GM21717 (cell line): ENCODE measurements around the gene PKP1.

Source experiments
- ATAC-seq: cut with Tn5 transposase; IDR thresholded peaks from one replicate; pipeline ENCODE4 v1.9.1; 2021; ENCODE audit warnings: mild to moderate bottlenecking, moderate library complexity; ENCODE audit not compliant: unreplicated experiment

PKP1 gene

DNA sequence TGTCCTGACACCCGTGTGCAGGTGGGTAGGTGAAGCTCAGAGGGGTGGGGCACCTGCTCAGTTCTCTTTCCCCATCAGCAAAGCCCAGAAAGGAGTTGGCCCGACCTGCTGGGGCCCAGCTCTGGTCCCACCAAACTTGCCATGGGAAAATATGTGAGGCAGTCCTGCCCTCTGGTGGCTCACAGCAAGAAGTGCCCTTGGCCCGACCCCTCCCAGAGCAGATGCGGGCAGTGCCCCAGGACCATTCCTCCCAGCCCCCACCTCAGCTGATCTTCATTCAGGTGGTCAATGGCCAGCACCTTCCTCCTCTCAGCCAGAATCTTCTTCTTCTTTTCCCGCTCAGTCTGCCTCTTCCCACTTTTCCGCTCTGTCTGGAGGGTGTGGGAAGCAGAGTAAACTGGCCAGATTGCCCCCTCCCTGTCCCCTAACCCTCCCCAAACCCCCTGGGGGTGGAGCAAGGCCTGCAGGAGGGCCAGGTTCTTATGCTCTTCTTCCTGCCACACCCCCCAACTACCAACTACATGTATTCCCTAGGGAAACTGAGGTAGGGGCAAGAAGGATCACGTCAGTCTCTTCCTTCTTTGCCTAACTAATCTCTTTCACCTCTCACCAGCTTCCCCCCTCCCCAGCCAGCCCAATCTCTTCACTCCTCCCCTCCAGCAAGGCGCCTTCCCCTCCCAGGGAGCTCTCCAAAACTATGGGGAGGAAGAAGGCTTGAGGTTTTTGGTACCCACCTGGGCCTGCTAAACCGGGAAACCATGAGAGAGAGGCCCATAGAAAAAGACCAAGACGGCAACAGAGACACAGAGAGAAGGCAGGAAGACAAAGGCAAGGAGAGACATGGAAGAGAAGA is 78.6 kb downstream of the PKP1 start:
- ATAC-seq = no peak

DNA sequence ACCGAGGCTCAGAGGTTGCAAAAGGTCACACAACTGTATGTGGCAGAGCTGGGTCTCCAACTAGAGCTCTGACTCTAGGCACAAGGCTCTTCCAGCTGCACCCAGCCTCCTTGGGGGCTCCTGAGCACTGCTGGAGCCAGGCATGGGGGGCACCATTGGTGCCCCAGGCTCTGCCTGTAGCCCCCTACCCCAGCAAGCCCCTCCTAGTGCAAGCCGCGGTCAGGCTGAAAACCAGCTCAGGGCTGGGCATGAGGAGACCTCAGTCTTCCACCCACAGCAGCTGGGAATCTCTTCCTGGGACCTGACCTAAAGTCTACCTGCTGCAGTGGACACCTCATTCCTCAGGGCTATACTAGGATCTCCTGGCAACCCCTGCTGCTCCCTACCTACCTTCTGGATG is 79.6 kb downstream of the PKP1 start:
- no peak for ATAC-seq

DNA sequence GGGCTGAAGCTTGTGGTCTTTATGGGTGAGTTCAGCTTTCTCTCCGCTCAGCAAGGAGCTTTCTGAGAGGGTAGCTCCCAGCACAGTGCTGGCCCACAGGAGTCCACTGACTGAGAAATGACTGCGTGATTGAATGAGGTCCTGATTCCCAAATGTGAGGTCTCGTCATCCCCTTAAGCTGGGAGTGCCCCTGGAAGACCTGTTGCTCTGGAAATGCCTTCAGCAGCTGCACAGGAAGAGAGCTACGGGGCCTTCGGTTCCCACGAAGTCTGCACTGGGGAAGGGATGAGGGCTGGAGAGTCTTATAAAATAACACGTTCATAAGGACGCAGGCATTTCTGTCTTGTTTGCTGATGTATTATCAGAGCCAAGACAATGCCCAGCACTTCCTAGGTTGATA is 80.2 kb downstream of the PKP1 start:
- no peak for ATAC-seq

DNA sequence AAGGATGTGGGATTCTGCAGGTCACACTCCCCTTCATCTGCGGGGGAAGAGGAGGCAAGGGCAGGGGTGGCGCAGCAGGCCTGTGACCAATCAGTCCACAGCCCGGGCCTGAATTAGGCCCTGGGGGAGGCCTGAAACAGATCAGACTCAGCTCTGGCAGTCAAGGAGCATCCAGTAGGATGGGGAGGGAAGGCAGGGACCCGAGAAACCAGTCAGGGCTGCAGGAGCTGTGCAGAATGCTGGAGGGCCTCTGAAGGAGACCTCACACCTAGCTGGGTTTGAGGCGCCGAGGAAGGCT is 81.5 kb downstream of the PKP1 start:
- no peak for ATAC-seq

DNA sequence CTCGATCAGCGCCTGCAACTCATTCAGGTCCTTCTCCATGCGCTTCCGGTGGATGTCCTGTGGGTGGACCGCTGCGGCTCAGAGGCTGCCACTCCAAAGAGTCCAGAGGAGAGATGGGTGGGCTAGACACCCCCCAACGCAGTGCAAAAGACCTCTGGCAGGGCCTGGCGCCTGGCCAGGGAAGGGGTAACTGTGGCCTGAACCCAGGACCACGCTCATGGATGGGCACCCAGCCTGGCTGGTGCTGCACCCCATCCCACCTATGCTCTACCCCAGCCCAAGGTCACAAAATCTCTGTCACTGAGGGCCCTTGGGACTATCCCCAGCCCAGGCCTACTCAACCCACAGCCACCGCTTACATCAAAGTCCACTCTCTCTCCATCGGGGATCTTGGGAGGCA is 81.9 kb downstream of the PKP1 start:
- no peak for ATAC-seq

DNA sequence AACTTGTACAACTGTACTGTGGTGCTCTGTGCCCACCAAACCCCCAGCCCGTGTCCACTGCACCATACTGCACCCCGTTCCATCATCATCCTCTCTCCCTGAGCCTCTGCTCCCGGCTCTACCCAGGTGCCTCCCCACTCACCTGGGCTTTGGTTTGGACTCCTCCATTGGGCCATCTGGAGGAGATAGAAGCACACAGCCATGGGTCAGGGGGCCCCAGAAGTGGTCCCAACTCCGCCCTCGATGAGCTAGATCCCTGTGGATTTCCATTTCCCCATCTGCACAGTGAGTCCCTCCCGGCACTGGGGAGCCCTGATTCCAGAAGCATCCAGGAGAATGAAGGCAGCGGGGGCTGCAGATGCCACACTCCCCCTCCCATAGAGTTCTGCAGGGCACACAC is 83.4 kb downstream of the PKP1 start:
- no peak for ATAC-seq

DNA sequence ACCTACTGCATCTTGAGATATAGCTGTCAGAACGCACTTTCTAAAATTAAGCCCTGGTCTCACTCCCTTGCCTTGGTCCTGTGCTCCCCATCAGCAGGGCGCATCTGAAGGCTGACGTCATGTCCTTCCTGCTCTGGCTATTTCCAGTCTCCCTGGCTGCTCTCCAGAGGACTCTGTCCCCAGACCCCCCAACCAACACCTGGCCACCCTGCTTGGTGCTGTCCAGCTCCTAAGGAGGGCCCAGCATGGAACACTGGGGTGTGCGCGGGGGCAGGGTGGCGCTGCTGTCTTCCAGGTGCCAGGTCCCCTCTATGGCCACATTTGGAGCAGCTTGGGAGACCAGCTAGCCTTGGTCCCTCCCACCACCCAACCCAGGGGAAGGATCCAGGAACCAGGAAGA is 85.9 kb downstream of the PKP1 start:
- no peak for ATAC-seq

DNA sequence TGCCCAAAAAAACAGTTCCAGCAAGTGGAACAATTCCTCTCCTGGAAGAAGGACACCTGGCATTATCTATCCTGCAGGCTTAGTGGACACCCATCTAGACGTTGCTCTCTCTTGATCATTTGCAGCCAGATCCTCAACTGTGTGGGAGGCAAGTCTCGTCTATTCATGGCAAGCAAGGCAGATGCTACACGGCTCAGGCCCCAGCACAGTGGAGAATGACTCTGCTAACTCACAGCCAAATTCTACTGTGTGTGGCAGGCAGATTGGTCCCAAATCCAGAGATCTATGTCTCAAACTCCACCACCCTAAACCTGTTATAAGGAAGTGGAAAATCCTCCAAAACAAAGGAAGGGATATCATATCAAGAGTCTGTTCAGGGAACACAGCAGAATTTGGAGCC is 87.2 kb downstream of the PKP1 start:
- no peak for ATAC-seq

DNA sequence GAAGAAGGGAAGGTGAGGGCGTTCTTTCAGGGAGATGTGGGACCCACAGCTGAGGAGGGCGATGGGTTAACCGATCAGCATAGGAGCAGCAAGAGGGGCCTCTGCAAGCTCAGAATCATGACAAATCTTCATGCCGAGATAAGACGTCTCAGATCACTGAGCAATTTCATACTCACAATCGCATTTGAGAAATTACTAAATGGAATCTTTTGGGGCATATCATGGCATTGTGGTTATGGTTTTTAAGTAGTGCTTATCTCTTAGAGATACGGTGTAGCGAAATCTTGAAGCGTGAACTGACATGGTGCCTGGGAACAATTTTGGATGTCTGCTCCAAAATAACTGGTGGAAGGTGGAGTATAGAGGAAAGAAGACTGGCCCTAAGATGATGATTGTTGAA is 88.0 kb downstream of the PKP1 start:
- no peak for ATAC-seq

DNA sequence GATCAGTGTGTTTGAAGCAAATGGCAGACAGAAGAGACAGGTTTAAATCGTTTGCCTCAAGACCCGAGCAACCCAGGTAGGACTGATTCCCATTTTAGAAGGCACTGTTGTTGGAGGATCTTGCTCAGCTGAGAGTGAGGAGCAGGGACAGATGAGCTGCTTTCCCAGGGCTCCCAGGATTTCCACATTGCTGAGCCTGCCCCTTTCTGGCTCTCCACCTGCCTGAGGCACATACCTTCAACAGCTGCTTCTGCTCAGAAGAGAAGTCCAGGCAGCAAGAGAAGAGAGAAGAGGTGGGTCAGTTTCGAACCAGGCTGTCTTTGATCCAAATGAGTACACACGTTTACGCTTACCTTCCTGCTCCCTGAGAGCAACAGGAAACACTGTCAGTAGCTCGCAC is 88.5 kb downstream of the PKP1 start:
- ATAC-seq = no peak

DNA sequence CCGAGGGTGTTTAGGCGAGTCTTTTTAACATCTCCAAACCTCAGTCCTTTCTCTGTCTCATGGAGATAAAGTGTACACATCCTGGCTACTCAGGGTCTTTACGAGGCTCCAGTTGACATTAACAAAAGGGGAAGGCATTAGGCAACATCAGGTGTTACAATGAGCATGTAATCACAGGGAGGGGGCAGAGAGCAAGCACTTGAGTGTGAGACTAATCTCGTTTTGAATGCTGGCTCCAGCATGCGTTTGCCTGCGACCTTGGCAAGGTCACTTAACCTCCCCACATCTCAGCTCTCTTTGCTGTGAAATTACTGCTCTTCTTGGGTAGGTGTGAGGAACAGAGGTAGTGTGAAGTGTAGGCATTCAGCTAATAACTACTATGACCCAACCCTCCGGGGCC is 91.1 kb downstream of the PKP1 start:
- no peak for ATAC-seq

DNA sequence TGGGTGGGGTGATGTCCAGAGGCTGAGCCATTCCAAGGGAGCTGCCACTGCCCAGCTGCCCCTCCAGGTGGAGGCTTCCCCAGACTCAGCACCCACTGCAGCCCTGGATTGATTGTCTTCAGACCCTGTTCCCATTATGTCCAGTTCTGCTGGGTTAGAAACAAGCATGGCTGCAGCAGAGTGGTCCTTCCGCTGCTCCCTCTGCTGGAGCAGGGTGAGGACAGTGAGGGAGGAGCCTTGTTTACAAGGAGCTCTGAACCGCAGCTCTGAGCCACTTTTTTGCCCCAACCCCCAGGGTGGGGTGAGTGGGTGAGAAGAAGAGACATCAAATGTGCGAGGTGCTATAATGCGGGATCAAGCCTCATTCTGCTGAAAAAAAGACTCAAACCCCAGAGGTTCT is 91.9 kb downstream of the PKP1 start:
- ATAC-seq = no peak

DNA sequence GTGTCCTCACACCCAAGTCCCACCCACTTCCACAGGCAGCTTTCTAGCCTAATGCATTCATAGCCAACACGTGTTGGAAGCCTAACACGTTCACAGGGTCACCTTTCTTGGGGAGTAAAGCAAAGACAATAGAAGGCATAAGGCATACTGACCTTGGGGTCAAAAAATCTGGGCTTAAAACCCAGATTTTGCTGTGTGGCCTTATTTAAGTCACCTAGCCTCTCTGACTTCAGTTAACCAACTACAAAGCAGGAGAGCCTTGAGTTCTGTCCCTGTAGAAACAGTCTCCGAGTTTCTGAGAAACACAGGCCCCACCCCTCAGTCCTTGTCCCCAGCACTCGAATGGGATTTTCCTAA is 92.8 kb downstream of the PKP1 start:
- no peak for ATAC-seq

DNA sequence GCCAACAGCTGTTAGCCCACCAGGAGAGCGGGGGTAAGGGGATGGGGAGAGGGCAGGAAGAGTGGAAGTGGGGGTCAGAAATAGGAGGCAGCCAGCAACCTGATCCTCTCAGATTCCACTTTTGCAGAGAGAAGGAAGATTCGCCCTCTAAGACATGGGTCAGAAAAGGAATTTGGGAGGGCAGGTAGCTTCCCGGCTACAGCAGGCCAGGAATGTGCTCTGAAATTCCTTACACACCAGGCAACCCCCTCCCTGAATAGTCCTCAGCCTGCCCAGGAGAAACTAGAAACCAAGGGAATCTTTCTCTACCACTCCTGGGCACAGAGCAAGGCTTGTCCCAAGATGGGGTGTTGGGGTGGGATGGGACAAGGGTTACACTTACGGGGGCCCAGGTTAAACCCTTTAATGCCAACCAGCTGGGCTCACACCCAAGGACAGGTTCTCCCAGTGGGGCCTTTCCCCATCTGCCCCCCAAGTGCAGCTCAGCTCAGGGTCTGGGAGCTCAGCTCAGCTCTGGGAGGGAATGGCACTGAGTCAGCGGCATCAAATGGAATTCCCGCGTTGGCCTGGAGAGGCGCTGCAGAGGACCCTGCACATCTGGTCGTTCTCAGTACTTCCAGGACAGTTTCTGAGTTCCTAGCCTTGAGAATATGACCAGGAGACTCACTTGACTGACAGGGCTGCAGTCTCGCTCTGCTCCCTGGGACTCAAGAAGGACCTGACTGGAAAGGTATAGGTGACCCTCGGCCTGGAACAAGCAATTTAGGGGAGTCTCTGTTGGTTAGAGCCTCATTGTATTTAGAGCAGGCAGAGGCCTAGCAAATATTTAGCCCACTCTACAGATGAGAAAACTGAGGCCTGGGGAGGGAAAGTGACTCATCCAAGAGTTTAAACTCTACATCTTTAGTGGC is 93.4 kb downstream of the PKP1 start:
- ATAC-seq = no peak

DNA sequence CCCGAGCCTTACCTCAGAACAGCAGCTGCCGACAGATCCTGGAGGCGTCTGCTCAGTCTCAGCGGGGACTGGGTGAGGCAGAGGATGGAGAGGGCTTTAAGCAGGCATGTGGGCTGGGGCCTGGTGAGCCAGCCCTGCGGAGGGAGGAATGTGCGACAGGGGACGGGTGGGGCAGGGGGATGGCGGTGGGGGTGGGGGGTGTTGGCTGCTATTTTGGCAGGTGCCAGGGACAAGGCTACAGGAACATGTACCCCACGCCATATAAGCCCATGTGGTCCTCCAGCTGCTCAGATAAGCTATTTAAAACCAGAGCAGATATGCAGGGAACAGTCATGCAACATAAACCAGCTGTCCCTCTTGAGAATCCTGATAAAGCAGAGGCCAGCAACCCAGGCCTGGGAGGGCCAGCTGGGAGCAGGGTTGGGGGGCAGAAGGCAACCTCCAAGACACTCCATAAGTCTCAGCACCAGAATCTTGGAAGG is 94.3 kb downstream of the PKP1 start, which contains the start of gene TNNT2:
TNNT2 (minus strand) TSS at position 70 of the 482 bp plus-strand sequence. CDS start 4,426 bp downstream, outside the sequence.
- no peak for ATAC-seq

DNA sequence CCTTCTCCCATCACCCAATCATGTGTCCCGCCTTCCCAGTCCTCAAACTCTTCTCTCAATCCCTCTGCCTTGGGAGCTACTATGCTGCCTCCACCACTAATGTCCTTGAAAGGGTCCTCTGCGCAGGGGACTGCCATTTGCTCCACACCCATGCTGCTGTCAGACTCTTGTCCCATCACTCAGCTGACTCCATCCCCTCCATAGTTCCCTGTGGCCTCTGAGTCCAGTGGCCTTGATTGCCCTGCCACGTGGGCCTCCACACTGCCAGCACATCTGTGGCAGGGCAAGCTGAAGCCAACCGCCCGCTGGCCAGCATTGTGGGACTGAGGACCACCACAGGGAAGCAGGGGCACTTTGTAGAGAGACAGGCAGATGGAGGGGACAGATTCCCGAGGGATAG is 95.5 kb downstream of the PKP1 start:
- ATAC-seq = no peak

DNA sequence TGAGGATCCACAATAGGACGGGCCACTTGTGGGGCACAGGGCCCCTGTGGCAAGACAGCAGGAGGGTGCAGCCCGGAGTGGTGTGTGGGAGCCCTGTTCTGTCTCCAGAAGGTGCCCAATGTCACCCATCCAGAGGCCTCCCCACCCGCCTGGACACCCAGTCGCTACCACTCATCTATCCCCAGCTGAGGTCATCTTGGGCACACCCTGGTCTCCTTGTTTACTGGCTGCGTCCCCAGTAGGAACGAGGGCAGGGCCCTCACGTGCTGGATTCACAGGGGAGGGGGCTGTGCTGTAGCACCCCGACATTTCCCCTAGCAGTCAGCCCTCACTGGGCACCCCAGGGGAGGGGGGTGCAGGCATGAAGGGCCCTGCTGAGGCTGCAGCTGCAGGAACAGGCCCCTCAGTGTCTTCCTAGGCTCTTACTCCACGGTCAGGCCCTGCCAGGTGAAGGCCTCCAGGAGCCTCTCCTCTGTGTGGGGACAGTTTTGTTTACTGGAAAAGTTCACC is 96.5 kb downstream of the PKP1 start:
- ATAC-seq = no peak

DNA sequence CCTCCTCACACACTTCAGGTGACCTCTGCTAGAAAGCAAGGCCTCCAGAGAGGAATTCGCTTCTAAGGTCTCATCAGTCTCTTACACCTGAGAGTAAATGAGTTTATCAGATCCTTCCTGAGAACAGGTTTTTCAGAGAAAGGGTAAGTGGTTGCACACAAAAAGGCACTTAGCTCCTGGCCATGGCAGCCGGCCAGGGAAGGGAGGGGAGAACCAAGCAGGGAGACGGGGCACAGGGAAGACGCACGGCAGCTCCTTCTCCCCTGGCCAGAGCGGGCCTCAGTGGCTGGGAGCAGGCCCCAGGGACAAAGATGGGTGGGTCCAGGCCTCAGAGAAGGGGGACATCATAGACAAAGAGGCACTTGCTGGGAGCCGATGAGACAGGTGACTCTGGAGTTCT is 97.8 kb downstream of the PKP1 start:
- ATAC-seq = no peak
